Esophagus squamous epithelium (tissue), 5 donors: ENCODE measurements around the gene LARP4. TPM values are rescaled to one million over a fixed set of nuclear protein-coding genes. Genes with fewer than 3 reads are reported as not detected.
"Not testable (repeated sequence)": the region's sequence is repeated elsewhere in the genome, so short reads cannot be mapped to it uniquely, and the experiment has no call there.

Experiments used
- DNase-seq: peaks from one replicate; lab custom pipeline; 2025; lab: John Stamatoyannopoulos, UW
- H3K27ac ChIP-seq, 4 donors: fragments of 200-600 bp; sonication (generic); one replicate each; pipeline ENCODE4 v1.5.1; 2016 to 2019; ENCODE audit warnings: mild to moderate bottlenecking in 1 of 4
- H3K27me3 ChIP-seq, 4 donors: fragments of 200-600 bp; sonication (generic); 1 replicate in 3 of 4; 2 replicates in 1 of 4; pipeline versions ENCODE4 v1.5.1 to v1.6.0; 2017 to 2021; ENCODE audit warnings: antibody characterized with exemption in 1 of 4
- H3K36me3 ChIP-seq, 3 donors: fragments of 200-600 bp; sonication (generic); one replicate each; pipeline ENCODE4 v1.5.1; 2016 to 2019
- H3K4me1 ChIP-seq, 3 donors: fragments of 200-600 bp; sonication (generic); one replicate each; pipeline ENCODE4 v1.5.1; 2017 to 2019
- H3K4me3 ChIP-seq, 4 donors: fragments of 200-600 bp; sonication (generic); 1 replicate in 3 of 4; 2 replicates in 1 of 4; pipeline ENCODE4 v1.5.1; 2016 to 2019; ENCODE audit warnings: mild to moderate bottlenecking in 2 of 4, moderate library complexity in 1 of 4
- H3K9me3 ChIP-seq, 3 donors: fragments of 200-600 bp; sonication (generic); one replicate each; pipeline ENCODE4 v1.5.1; 2016 to 2019
- CTCF ChIP-seq, 6 experiments: fragments of 450-650 bp in 4 of 6; fragments of 200-600 bp in 2 of 6; sonication (generic) in 2 of 6; IDR thresholded peaks; one replicate each; pipeline ENCODE4 v1.5.1; 2016 to 2019; ENCODE audit warnings: antibody characterized with exemption in 6 of 6, mild to moderate bottlenecking in 4 of 6, moderate library complexity in 4 of 6
- POLR2A ChIP-seq, 4 donors: fragments of 450-650 bp; IDR thresholded peaks; one replicate each; pipeline ENCODE4 v1.6.1; 2017; ENCODE audit warnings: antibody characterized with exemption in 4 of 4, mild to moderate bottlenecking in 4 of 4, moderate library complexity in 3 of 4
- WGBS, 2 donors: methylation state at CpG; one replicate each; pipeline ENCODE4 v1.1.5; 2018; 5-methylcytosine and 5-hydroxymethylcytosine counted together
- intact Hi-C: fragments of 100-400 bp; cut with DNase I; formaldehyde crosslinking; loops from one replicate; pipeline ENCODE4 v1.15.0; 2022
- total RNA-seq, 4 donors: library from RNA; depleted of rRNA; stranded (reverse); fragments of >200 nt; gene quantifications; one replicate each; pipeline ENCODE4 v1.1.0, GENCODE V29; 2016
- donor health status: DM: yes; HTN: yes; CAD: no.

LARP4 gene
- total RNA-seq, 4 donors from 2014 or later: 22.7 to 36.0 (median 29.6) TPM

- intact Hi-C loops: no loop called here
- TF ChIP-seq CTCF (IDR thresholded peaks at IDR 0.05): no peak
- no peak for TF ChIP-seq POLR2A (IDR thresholded peaks at IDR 0.05)
- Histone ChIP-seq H3K4me3 (no peak overlapping the region), H3K27me3 (no peaks in the 10 kb centered on the region), H3K27ac (no peak overlapping the region), H3K9me3 (no peaks in the 10 kb centered on the region), H3K4me1 (no peaks in the 10 kb centered on the region), H3K36me3 (no peaks in the 10 kb centered on the region)
- DNase-seq: no peak
- 79 to 86% methylated on average over 5 to 6 of the region's 8 CpGs for WGBS, 2 donors
Measured at GRCh38 chr12:50375802-50376201, 24.9 kb upstream of the LARP4 start.

- Histone ChIP-seq H3K27me3 (no peaks in the 10 kb centered on the region), H3K36me3 (no peaks in the 10 kb centered on the region), H3K4me3 (no peak overlapping the region), H3K9me3 (no peaks in the 10 kb centered on the region), H3K27ac (no peak overlapping the region), H3K4me1 (no peaks in the 10 kb centered on the region)
- WGBS, 2 donors: 82 to 88% methylated on average over 5 to 7 of the region's 8 CpGs
- no peak for DNase-seq
- intact Hi-C loops: no loop called here
- no peak for TF ChIP-seq CTCF (IDR thresholded peaks at IDR 0.05)
- no peak for TF ChIP-seq POLR2A (IDR thresholded peaks at IDR 0.05)
Measured at GRCh38 chr12:50380761-50381325, 19.8 kb upstream of the LARP4 start.

- no peak overlapping the region for H3K4me3 ChIP-seq
- TF ChIP-seq POLR2A (IDR thresholded peaks at IDR 0.05) (no peak), CTCF (IDR thresholded peaks at IDR 0.05) (no peak)
- H3K36me3 ChIP-seq: no peaks in the 10 kb centered on the region
- H3K27ac ChIP-seq: no peak overlapping the region
- no peak for DNase-seq
- peaks cover 3 to 26% (median 18%) of the 10 kb centered on the region in 3 donors for H3K4me1 ChIP-seq
- intact Hi-C loops: no loop called here
- H3K9me3 ChIP-seq: no peaks in the 10 kb centered on the region
- no peaks in the 10 kb centered on the region for H3K27me3 ChIP-seq
- 18 to 21% methylated on average over 5 of the region's 5 CpGs for WGBS, 2 donors
Measured at GRCh38 chr12:50387487-50387886, 13.2 kb upstream of the LARP4 start.

GRCh38 chr12:50387972-50388478 lies 12.7 kb upstream of the LARP4 start:
- Histone ChIP-seq H3K9me3 (no peaks in the 10 kb centered on the region), H3K4me1 (peaks cover 3 to 26% (median 18%) of the 10 kb centered on the region in 3 donors), H3K27ac (no peak overlapping the region), H3K27me3 (no peaks in the 10 kb centered on the region), H3K4me3 (no peak overlapping the region), H3K36me3 (no peaks in the 10 kb centered on the region)
- no peak for DNase-seq
- intact Hi-C loops: no loop called here
- no peak for TF ChIP-seq POLR2A (IDR thresholded peaks at IDR 0.05)
- no peak for TF ChIP-seq CTCF (IDR thresholded peaks at IDR 0.05)
- WGBS, 2 donors: 74 to 76% methylated on average over 6 to 7 of the region's 7 CpGs

- H3K27ac ChIP-seq, H3K9me3 ChIP-seq, H3K36me3 ChIP-seq, H3K4me3 ChIP-seq, H3K27me3 ChIP-seq, intact Hi-C loops, DNase-seq: not testable (repeated sequence)
- peaks cover 3 to 26% (median 18%) of the 10 kb centered on the region in 3 donors for H3K4me1 ChIP-seq
- WGBS, 2 donors: 90 to 93% methylated on average over 7 to 9 of the region's 10 CpGs
Measured at GRCh38 chr12:50388793-50389192, 11.9 kb upstream of the LARP4 start.
